Smooth muscle cell of the pulmonary artery (primary cell): ENCODE measurements around the gene BHMT2. TPM values are rescaled to one million over a fixed set of nuclear protein-coding genes. Genes with fewer than 3 reads are reported as not detected.

ENCODE experiments used
- total RNA-seq: library from RNA; depleted of rRNA; stranded (reverse); fragments of >200 nt; gene quantifications from 2 replicates; pipeline ENCODE4 v1.2.3, GENCODE V29; 2014

Gene BHMT2
- total RNA-seq = 3.1 and 6.4 TPM in 2 replicates

GRCh38 chr5:79069488-79070349 is at the start of gene BHMT2, which contains the start of gene DMGDH:
BHMT2 (plus strand) TSS chr5:79069767; CDS start chr5:79069783, 16 bp downstream.
DMGDH (minus strand) TSS chr5:79069674; CDS start chr5:79069620, 54 bp downstream.

GRCh38 chr5:79111387-79111959 is 41.9 kb downstream of the BHMT2 start, which contains the start of gene BHMT:
BHMT (plus strand) TSS chr5:79111809; CDS start chr5:79111886, 77 bp downstream.

Other genes starting within 250 kb of the BHMT2 start
- 37.1 and 43.7 TPM in 2 replicates for gene ARSB, start 84.5 kb upstream of the BHMT2 start, total RNA-seq
- 1.9 and 2.3 TPM in 2 replicates for gene DMGDH, start 93 bp upstream of the BHMT2 start, total RNA-seq
- gene BHMT, start 42.0 kb downstream of the BHMT2 start, total RNA-seq = not detected in 2 replicates
- gene JMY, start 166.4 kb downstream of the BHMT2 start, total RNA-seq = 16.5 and 18.2 TPM in 2 replicates